Chondrocyte (in vitro differentiated cells): ENCODE data around the gene RMI2. TPM values are rescaled to one million over a fixed set of nuclear protein-coding genes. Genes with fewer than 3 reads are reported as not detected.
A peak's percentile ranks its signal among the peaks of the same experiment; 100 is the strongest.

Experiments
- DNase-seq: peaks from one replicate; pipeline ENCODE4 v3.0.0; 2021; ENCODE audit warnings: mixed read lengths, low spot score
- H3K27ac Mint-ChIP-seq: one replicate; pipeline ENCODE4 v1.8.0; 2021; ENCODE audit warnings: mild to moderate bottlenecking, moderate library complexity, mixed read lengths; ENCODE audit not compliant: unreplicated experiment
- H3K27me3 Mint-ChIP-seq: 2 replicates; pipeline ENCODE4 v1.8.0; 2021; ENCODE audit warnings: low read depth, mixed read lengths
- H3K36me3 Mint-ChIP-seq: 2 replicates; pipeline ENCODE4 v1.8.0; 2021; ENCODE audit warnings: low read depth, mixed read lengths
- H3K4me1 Mint-ChIP-seq: 2 replicates; pipeline ENCODE4 v1.8.0; 2021; ENCODE audit warnings: low read depth, mild to moderate bottlenecking, mixed read lengths
- H3K4me3 Mint-ChIP-seq: one replicate; pipeline ENCODE4 v1.8.0; 2021; ENCODE audit warnings: mild to moderate bottlenecking, moderate library complexity, mixed read lengths; ENCODE audit not compliant: unreplicated experiment
- H3K9me3 Mint-ChIP-seq: 2 replicates; pipeline ENCODE4 v1.8.0; 2021; ENCODE audit warnings: low read depth, mixed read lengths
- total RNA-seq: library from RNA; stranded (reverse); gene quantifications from 3 replicates; pipeline ENCODE4 v1.2.1, GENCODE V29; 2021
- TF ChIP-seq, protein P1 (sequence below): fragments of 200-600 bp; sonication (generic); IDR thresholded peaks from 2 replicates; pipeline ENCODE4 v1.5.0; 2021; ENCODE audit warnings: antibody characterized with exemption, mild to moderate bottlenecking, moderate library complexity

Gene RMI2
- total RNA-seq, 1 donor from 2014 or later, result 1.6 TPM

DNA sequence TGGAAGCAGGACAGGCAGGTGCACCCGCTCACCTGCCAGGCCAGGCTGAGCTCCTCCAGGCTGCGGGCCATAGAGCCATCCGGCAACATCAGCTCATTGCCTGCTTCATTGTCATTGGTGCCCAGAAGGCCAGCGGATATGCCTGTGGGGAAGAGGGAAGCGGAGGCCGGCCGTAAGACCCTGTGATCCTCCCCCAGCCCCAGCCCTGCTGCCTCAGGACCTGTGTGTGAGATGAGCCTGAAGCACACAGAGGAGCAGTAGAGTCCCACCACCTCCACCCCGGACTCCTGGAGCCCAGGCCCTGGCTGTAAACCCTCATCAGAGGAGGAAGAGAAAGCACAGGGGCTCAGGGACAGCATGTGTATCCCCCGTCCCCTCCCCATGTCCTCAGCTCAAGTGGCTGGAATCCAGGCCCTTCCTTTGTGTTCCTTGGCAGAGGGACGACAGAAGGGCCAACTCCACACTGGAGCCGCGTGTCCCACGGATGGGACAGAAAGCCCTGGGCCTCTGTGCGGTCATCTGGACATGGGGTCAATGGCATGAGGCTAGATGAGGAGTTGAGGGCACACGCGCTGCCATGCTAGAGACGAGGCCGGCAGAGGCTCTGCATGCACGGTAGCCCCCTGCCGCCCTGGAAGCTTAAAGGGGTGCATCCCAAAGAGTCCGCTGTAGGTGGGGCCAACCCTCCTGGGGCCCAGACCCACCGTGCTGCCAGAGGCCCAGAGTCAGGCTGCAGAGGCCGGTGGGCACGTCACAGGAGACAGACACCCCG lies 39.1 kb downstream of the RMI2 start:
- H3K9me3 Mint-ChIP-seq, result no peaks in the 10 kb centered on the region
- H3K27me3 Mint-ChIP-seq, result peaks cover 7% of the 10 kb centered on the region
- no peaks in the 10 kb centered on the region for H3K4me1 Mint-ChIP-seq
- no peak for DNase-seq
- TF ChIP-seq, protein P1, sequence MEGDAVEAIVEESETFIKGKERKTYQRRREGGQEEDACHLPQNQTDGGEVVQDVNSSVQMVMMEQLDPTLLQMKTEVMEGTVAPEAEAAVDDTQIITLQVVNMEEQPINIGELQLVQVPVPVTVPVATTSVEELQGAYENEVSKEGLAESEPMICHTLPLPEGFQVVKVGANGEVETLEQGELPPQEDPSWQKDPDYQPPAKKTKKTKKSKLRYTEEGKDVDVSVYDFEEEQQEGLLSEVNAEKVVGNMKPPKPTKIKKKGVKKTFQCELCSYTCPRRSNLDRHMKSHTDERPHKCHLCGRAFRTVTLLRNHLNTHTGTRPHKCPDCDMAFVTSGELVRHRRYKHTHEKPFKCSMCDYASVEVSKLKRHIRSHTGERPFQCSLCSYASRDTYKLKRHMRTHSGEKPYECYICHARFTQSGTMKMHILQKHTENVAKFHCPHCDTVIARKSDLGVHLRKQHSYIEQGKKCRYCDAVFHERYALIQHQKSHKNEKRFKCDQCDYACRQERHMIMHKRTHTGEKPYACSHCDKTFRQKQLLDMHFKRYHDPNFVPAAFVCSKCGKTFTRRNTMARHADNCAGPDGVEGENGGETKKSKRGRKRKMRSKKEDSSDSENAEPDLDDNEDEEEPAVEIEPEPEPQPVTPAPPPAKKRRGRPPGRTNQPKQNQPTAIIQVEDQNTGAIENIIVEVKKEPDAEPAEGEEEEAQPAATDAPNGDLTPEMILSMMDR, result no peak
- H3K36me3 Mint-ChIP-seq, result no peaks in the 10 kb centered on the region
- H3K27ac Mint-ChIP-seq, result no peak overlapping the region
- H3K4me3 Mint-ChIP-seq, result no peak overlapping the region

DNA sequence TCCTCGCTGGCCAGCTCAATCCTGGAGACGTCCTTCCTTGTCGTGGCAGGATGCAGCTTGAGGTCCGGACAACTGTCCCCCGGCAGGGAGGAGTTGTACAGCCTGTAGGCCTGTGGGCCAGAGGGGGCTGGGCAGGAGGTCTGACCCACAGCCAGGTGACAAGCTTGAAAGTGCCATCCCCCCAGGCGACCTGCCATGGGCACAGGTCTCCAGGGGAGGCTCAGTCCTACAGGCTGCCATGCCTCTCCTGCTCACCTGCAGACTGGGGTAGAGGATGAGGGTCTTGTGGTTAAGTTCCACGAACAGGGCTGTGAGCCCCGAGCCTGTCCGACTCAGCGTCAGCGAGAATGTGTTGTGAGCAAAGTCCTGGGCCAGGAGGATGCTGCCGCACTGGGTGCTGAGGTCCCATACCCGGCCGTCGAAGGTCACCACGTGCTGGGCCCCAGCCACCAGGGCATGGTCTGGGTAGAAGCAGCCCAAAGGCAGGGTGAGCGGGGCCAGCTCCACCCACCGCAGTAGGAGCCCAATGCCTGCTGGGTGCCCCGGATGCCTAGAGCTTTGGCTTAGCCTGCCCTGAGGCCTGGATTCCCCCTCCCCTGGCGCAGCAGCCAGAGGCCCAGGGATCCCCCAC lies 39.8 kb downstream of the RMI2 start:
- H3K9me3 Mint-ChIP-seq, result no peaks in the 10 kb centered on the region
- no peak for DNase-seq
- TF ChIP-seq, protein P1, result no peak
- H3K27ac Mint-ChIP-seq, result no peak overlapping the region
- H3K27me3 Mint-ChIP-seq, result peaks cover 7% of the 10 kb centered on the region
- H3K4me3 Mint-ChIP-seq, result no peak overlapping the region
- H3K36me3 Mint-ChIP-seq, result no peaks in the 10 kb centered on the region
- H3K4me1 Mint-ChIP-seq, result no peaks in the 10 kb centered on the region

DNA sequence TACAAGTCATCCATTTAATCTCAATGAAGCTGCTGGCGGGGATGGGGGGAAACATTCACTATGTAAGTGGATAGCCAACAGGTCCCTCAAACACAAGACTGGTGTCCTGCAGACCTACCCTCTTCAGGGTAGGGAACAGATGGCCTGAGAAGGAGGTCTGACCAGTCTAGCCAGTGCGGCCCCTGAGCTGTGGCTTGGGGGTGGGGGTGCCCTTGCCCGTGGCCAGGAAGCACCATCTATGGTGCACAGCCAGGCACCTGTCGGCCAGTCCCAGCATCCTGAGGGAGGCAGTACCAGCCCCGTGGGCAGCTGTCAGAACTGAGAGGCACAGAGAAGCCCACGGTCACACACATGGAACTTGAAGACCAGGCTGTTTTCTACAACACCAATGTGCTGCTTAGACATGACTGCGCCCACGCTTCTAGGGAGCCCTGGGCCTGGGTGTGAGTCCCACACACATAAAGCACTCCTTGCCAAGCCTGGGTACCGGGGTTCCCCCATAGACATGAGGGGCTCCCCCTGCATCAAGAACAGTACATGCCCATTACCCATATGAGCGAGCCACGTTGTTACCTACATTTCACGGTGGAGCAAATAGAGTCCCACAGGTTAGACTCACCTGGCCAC lies 40.9 kb downstream of the RMI2 start:
- no peak overlapping the region for H3K27ac Mint-ChIP-seq
- no peaks in the 10 kb centered on the region for H3K36me3 Mint-ChIP-seq
- no peak overlapping the region for H3K4me3 Mint-ChIP-seq
- TF ChIP-seq, protein P1, result no peak
- DNase-seq, result no peak
- no peaks in the 10 kb centered on the region for H3K9me3 Mint-ChIP-seq
- H3K27me3 Mint-ChIP-seq, result peaks cover 7% of the 10 kb centered on the region
- no peaks in the 10 kb centered on the region for H3K4me1 Mint-ChIP-seq

DNA sequence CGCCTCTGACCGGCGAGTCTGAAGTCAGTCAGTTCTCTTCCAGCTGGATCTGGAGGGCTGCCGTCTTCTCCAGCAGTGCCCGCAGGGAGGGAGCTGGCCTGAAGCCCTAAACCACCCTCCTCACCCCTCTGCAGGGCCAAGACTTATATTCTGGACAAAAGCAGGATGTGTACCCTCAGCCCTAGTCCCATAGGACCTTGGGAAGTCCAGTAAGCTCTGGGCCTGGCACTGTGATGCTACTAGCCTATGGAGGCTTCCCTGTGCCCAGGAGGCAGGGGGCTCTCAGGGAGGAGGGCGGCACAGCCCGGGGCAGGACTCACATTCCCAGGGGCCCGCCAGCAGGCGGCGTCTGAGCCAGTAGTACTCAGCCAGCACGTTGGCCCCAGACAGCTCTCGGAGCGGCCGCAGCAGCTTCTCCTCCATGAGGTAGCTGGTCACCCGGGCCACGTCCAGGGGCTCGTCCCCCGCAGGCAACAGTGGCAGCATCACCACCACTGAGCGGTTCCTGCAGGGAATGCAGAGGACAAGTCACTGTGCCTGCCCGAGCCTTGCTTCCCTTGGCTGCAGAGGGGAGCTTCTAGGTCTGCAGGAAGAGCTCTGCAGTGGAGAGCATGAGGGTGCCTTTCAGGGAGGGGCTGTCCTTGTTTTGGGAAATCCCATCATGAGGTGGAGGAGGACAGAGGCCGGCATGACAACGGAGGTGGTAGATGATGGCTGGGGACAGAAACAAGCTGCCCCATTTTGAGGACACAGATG lies 41.7 kb downstream of the RMI2 start:
- H3K9me3 Mint-ChIP-seq, result no peaks in the 10 kb centered on the region
- H3K4me3 Mint-ChIP-seq, result peak overlapping the region; percentile 9
- peaks cover 7% of the 10 kb centered on the region for H3K27me3 Mint-ChIP-seq

More for the DNA sequence above, 41.7 kb downstream of the RMI2 start:
- TF ChIP-seq, protein P1, result peak; percentile 79
- no peak for DNase-seq
- Mint-ChIP-seq H3K27ac (no peak overlapping the region), H3K4me1 (no peaks in the 10 kb centered on the region), H3K36me3 (no peaks in the 10 kb centered on the region)
